GM21529 (cell line): ENCODE results near the gene CACNB2.
"Not testable (repeated sequence)": the region's sequence is repeated elsewhere in the genome, so short reads cannot be mapped to it uniquely, and the experiment has no call there.

Source experiments
- ATAC-seq: cut with Tn5 transposase; IDR thresholded peaks from one replicate; pipeline ENCODE4 v1.9.1; 2021; ENCODE audit not compliant: unreplicated experiment

CACNB2 gene

GRCh38 chr10:18556522-18557147 is 416.4 kb downstream of the CACNB2 start:
- no peak for ATAC-seq

GRCh38 chr10:18557960-18558359 is 417.7 kb downstream of the CACNB2 start:
- no peak for ATAC-seq

GRCh38 chr10:18561861-18562551 is 421.8 kb downstream of the CACNB2 start:
- ATAC-seq, result no peak

- ATAC-seq, result no peak
Measured at GRCh38 chr10:18563003-18563726, 422.9 kb downstream of the CACNB2 start.

GRCh38 chr10:18565006-18565405 is 424.8 kb downstream of the CACNB2 start:
- no peak for ATAC-seq

GRCh38 chr10:18566177-18566576 is 426.0 kb downstream of the CACNB2 start:
- no peak for ATAC-seq

- no peak for ATAC-seq
Measured at GRCh38 chr10:18567343-18567856, 427.2 kb downstream of the CACNB2 start.

- ATAC-seq, result not testable (repeated sequence)
Measured at GRCh38 chr10:18570386-18570785, 430.2 kb downstream of the CACNB2 start.

- ATAC-seq, result no peak
Measured at GRCh38 chr10:18571076-18571475, 430.9 kb downstream of the CACNB2 start.

GRCh38 chr10:18571780-18572179 is 431.6 kb downstream of the CACNB2 start:
- no peak for ATAC-seq

GRCh38 chr10:18572959-18573561 is 432.8 kb downstream of the CACNB2 start:
- no peak for ATAC-seq

GRCh38 chr10:18576586-18576985 is 436.4 kb downstream of the CACNB2 start:
- no peak for ATAC-seq

GRCh38 chr10:18577823-18578685 is 437.8 kb downstream of the CACNB2 start:
- ATAC-seq, result no peak

GRCh38 chr10:18582803-18583202 is 442.6 kb downstream of the CACNB2 start:
- no peak for ATAC-seq

- no peak for ATAC-seq
Measured at GRCh38 chr10:18583575-18584270, 443.5 kb downstream of the CACNB2 start.

- ATAC-seq, result not testable (repeated sequence)
Measured at GRCh38 chr10:18586637-18587036, 446.4 kb downstream of the CACNB2 start.

- not testable (repeated sequence) for ATAC-seq
Measured at GRCh38 chr10:18591141-18591540, 450.9 kb downstream of the CACNB2 start.
